Trophoblast cell (in vitro differentiated cells and primary cell): Measurements from ENCODE around the gene OR9Q2.

Experiments
- DNase-seq, 2 donors: peaks; one replicate each; pipeline ENCODE4 v3.0.0-alpha.2; 2016
- H2AFZ ChIP-seq: 2 replicates; pipeline ENCODE4 v1.6.1; 2013; ENCODE audit warnings: low read length, moderate library complexity, mild to moderate bottlenecking; ENCODE audit not compliant: insufficient read depth, poor library complexity
- H2AK5ac ChIP-seq: 2 replicates; pipeline ENCODE4 v1.6.1; 2013; ENCODE audit warnings: mild to moderate bottlenecking, low read length
- H2BK120ac ChIP-seq: 2 replicates; pipeline ENCODE4 v1.6.1; 2013; ENCODE audit warnings: low read length, mild to moderate bottlenecking, moderate library complexity; ENCODE audit not compliant: insufficient read depth, poor library complexity
- H2BK12ac ChIP-seq: 2 replicates; pipeline ENCODE4 v1.6.1; 2013; ENCODE audit warnings: mild to moderate bottlenecking, low read length, moderate library complexity
- H2BK5ac ChIP-seq: 2 replicates; pipeline ENCODE4 v1.6.1; 2013; ENCODE audit warnings: low read length, low read depth, moderate library complexity, mild to moderate bottlenecking; ENCODE audit not compliant: poor library complexity
- H3K14ac ChIP-seq: 2 replicates; pipeline ENCODE4 v1.6.1; 2013; ENCODE audit warnings: mild to moderate bottlenecking, low read length
- H3K18ac ChIP-seq: 2 replicates; pipeline ENCODE4 v1.6.1; 2013; ENCODE audit warnings: mild to moderate bottlenecking, low read length
- H3K23ac ChIP-seq: 2 replicates; pipeline ENCODE4 v1.6.1; 2013; ENCODE audit warnings: low read length
- H3K27ac ChIP-seq: 2 replicates; pipeline ENCODE4 v1.5.1; 2013; ENCODE audit warnings: low read depth, mild to moderate bottlenecking, inconsistent platforms, low read length, moderate library complexity
- H3K27me3 ChIP-seq: 2 replicates; pipeline ENCODE4 v1.6.1; 2013; ENCODE audit warnings: inconsistent platforms, mild to moderate bottlenecking, low read length, moderate library complexity; ENCODE audit not compliant: insufficient read depth
- H3K36me3 ChIP-seq, 2 experiments: 1 replicate in 1 of 2; 2 replicates in 1 of 2; pipeline ENCODE4 v1.6.1; 2013; ENCODE audit warnings: low read length in 2 of 2, mild to moderate bottlenecking in 2 of 2, moderate library complexity in 1 of 2; ENCODE audit not compliant: insufficient read depth in 2 of 2, control insufficient read depth in 1 of 2
- H3K4ac ChIP-seq: 2 replicates; pipeline ENCODE4 v1.6.1; 2013; ENCODE audit warnings: low read depth, mild to moderate bottlenecking, low read length, moderate library complexity
- H3K4me1 ChIP-seq, 2 experiments: 1 replicate in 1 of 2; 2 replicates in 1 of 2; pipeline ENCODE4 v1.6.1; 2013; ENCODE audit warnings: low read length in 2 of 2, mild to moderate bottlenecking in 2 of 2, moderate library complexity in 1 of 2; ENCODE audit not compliant: insufficient read depth in 2 of 2, control insufficient read depth in 1 of 2
- H3K4me2 ChIP-seq: 2 replicates; pipeline ENCODE4 v1.6.1; 2013; ENCODE audit warnings: inconsistent platforms, mild to moderate bottlenecking, low read length, moderate library complexity
- H3K4me3 ChIP-seq: 2 replicates; pipeline ENCODE4 v1.5.1; 2013; ENCODE audit warnings: mild to moderate bottlenecking, low read depth, low read length, inconsistent platforms
- H3K79me1 ChIP-seq: one replicate; pipeline ENCODE4 v1.6.1; 2013; ENCODE audit warnings: low read length
- H3K79me2 ChIP-seq: 2 replicates; pipeline ENCODE4 v1.6.1; 2013; ENCODE audit warnings: low read length, mild to moderate bottlenecking; ENCODE audit not compliant: control insufficient read depth, insufficient read depth, poor library complexity
- H3K9ac ChIP-seq: 2 replicates; pipeline ENCODE4 v1.6.1; 2013; ENCODE audit warnings: mild to moderate bottlenecking, low read length
- H3K9me3 ChIP-seq: 2 replicates; pipeline ENCODE4 v1.6.1; 2013; ENCODE audit warnings: low read depth, mild to moderate bottlenecking, control low read depth, inconsistent platforms, low read length; ENCODE audit not compliant: insufficient read depth
- H4K12ac ChIP-seq: 2 replicates; pipeline ENCODE4 v1.6.1; 2013; ENCODE audit warnings: low read depth, mild to moderate bottlenecking, low read length, moderate library complexity
- H4K8ac ChIP-seq: 2 replicates; pipeline ENCODE4 v1.6.1; 2013; ENCODE audit warnings: low read depth, mild to moderate bottlenecking, low read length, moderate library complexity
- H4K91ac ChIP-seq: one replicate; pipeline ENCODE4 v1.6.1; 2013; ENCODE audit warnings: low read depth, mild to moderate bottlenecking, low read length, moderate library complexity
- WGBS: extraction: QIAGEN DNeasy Blood & Tissue Kit; methylation state at CpG from one replicate; pipeline ENCODE4 v1.1.7; 2013; ENCODE audit warnings: missing lambda C conversion rate; ENCODE audit not compliant: insufficient read length, insufficient coverage; ENCODE audit errors: extremely low coverage; 5-methylcytosine and 5-hydroxymethylcytosine counted together

OR9Q2 gene

DNA sequence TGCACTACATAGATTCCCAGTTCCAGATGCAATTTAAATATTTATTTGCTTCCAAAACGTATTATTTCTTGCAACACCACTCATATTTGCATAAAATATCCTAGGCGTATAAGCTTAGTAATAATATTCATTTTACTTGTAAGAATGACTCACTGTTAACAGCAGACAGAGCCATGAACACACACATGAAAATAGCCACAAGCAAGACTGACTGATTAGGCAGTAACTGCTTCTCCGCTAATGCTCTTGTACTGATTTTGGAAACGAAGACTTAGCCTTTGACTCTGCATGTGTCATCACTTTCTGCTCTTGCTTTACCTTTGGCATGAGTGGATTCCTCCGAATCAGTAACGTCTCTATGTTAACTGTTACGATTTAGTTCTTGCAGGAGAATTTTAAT is 33.9 kb downstream of the OR9Q2 start:
- Histone ChIP-seq H2AK5ac (no peak overlapping the region), H3K36me3 (no peaks in the 10 kb centered on the region), H3K4ac (no peak overlapping the region), H2BK5ac (no peak overlapping the region), H2BK120ac (no peak overlapping the region), H3K14ac (no peak overlapping the region), H3K79me1 (no peaks in the 10 kb centered on the region), H3K27ac (no peak overlapping the region), H2BK12ac (no peak overlapping the region), H3K23ac (no peak overlapping the region), H3K4me2 (no peak overlapping the region), H4K91ac (no peak overlapping the region), H4K8ac (no peak overlapping the region), H3K18ac (no peak overlapping the region), H3K4me3 (no peak overlapping the region), H3K27me3 (no peaks in the 10 kb centered on the region), H3K9ac (no peak overlapping the region), H4K12ac (no peak overlapping the region), H2AFZ (no peak overlapping the region), H3K4me1 (no peaks in the 10 kb centered on the region), H3K9me3 (no peaks in the 10 kb centered on the region), H3K79me2 (no peaks in the 10 kb centered on the region)
- DNase-seq = peak; percentile 62 to 88
- no CpG with 5 or more reads among the region's 7 CpGs for WGBS

- no peaks in the 10 kb centered on the region for H3K9me3 ChIP-seq
- no peak overlapping the region for H4K91ac ChIP-seq
- no peak overlapping the region for H4K12ac ChIP-seq
- H2BK12ac ChIP-seq = no peak overlapping the region
- no peaks in the 10 kb centered on the region for H3K79me2 ChIP-seq
- H3K9ac ChIP-seq = no peak overlapping the region
- no peak overlapping the region for H3K4me2 ChIP-seq
- H3K79me1 ChIP-seq = no peaks in the 10 kb centered on the region
- no peaks in the 10 kb centered on the region for H3K36me3 ChIP-seq
- WGBS = no CpG with 5 or more reads among the region's 32 CpGs
- no peaks in the 10 kb centered on the region for H3K4me1 ChIP-seq
- no peaks in the 10 kb centered on the region for H3K27me3 ChIP-seq
- no peak overlapping the region for H3K18ac ChIP-seq
- no peak overlapping the region for H3K4ac ChIP-seq
- H3K27ac ChIP-seq = no peak overlapping the region
- no peak overlapping the region for H4K8ac ChIP-seq
- H2AFZ ChIP-seq = no peak overlapping the region
- no peak overlapping the region for H2AK5ac ChIP-seq
- H3K14ac ChIP-seq = no peak overlapping the region
- no peak overlapping the region for H2BK120ac ChIP-seq
- H3K23ac ChIP-seq = no peak overlapping the region
- no peak for DNase-seq
- no peak overlapping the region for H3K4me3 ChIP-seq
- H2BK5ac ChIP-seq = no peak overlapping the region
Measured at GRCh38 chr11:58227956-58228615, 39.2 kb downstream of the OR9Q2 start.
